NCI-H146 (cell line): ENCODE results near the gene TMEM97.
"Not testable (repeated sequence)": the region's sequence is repeated elsewhere in the genome, so short reads cannot be mapped to it uniquely, and the experiment has no call there.

Source experiments
- DNase-seq: peaks from one replicate; lab custom pipeline; 2025; lab: John Stamatoyannopoulos, UW

The TMEM97 gene

DNA sequence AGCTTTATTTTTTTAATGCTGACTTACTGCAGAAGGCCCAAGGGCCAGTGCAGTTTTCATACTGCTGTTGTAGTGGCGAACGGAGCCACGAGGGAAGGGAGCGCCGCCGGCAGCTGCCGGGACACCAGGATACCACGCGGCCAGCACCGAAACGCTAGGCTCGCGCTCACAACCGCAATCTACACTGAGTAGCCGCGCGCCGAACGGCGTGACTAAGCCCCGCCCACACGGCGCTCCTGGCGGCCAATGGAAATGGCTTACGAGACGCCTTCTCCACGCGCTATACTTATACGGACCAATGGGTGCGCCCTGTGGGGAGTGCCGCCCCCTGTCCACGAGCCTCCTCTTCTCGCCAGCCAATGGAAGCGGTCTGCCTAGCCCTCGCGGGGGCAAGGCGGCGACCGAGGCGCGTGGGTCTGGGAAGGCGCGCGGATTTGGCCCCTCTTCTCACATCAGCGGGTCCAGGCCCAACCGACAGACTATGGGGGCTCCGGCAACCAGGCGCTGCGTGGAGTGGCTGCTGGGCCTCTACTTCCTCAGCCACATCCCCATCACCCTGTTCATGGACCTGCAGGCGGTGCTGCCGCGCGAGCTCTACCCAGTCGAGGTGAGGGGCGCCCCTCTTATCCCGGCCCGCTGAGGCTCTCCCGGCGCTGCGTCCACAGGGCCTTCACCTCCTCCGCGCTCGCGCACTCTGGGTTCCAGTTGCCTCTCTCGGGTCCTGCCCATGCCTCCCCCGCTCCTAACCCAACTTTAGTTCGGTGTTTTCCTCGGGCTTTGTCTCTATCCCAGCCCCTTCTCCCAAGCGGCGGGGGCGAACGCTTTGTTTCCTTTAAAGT, at the start of gene TMEM97:
Gene TMEM97 (plus strand): TSS at position 442 of the 839 bp plus-strand sequence. CDS start 40 bp downstream, at position 482.
- DNase-seq, result peak; percentile 98

GRCh38 chr17:28270055-28270454, 48.9 kb upstream of the TMEM97 start:
- DNase-seq, result no peak

DNA sequence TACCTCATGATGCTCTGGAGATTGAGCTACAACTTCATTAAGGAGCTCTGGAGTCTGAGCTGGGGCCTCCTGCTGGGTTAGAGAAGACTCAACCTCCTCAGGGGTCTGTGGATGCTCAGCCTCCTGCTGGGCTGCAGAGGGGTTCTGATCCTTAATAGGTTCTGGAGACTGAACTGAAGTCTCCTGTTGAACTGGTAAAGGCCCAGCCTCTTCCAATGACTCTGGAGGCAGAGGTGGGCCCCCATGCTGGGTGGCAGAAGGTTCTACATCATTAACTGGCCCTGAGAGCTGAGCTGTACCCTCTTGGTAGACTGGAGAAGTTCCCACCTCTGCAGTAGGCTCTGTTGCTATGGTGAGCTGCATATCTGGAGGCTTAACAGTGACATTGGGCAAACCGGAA, 48.1 kb upstream of the TMEM97 start:
- DNase-seq, result no peak

DNA sequence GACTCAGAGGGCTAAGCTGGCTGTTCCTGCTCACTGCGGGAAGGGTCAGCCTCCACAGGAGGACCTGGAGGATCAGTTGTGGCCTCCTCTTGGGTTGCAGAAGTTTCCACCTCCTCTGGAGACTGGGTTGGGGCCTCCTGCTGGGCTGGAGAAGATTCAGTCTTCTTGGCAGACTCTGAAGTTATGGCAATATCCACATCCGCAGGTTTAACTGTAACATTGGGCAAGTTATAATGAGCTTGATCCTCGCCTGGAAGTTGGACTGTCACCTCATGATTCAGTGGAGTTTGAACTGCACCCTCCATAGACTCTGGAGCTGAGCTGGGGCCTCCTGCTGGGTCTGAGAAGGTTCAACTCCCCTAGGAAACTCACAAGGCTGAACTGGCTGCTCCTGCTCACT, 47.6 kb upstream of the TMEM97 start:
- DNase-seq, result no peak

DNA sequence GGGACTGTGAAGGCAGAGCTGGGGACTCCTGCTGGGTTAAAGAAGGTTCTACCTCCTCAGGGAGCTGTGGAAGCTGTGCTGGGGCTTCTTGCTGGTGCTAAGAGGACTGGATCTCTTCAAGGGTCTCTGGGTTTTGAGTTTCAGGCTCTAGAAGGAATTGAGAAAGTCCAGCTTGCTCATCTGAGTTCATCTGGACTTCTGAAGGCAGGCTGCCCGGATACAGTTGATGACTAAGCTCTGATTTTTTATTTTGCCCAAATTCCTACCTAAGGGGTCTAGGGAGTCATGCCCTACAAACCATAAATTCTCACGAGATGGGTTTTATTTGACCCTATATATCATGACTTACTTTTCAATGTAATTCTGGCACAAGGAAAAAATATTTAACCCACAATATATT, 46.8 kb upstream of the TMEM97 start:
- DNase-seq, result no peak

DNA sequence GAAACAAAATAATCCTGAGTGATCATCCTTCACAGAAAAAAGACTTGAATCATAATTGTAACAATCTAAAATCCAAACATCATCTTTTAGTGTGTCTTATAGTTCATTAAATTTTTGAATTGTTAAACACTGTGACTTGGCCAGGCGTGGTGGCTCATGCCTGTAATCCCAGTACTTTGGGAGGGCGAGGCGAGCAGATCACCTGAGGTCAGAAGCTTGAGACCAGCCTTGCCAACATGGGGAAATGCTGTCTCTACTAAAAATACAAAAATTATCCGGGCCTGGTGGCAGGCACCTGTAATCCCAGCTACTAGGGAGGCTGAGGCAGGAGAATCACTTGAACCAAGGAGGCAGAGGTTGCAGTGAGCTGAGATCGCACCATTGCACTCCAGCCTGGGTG, 45.7 kb upstream of the TMEM97 start:
- DNase-seq, result not testable (repeated sequence)

- no peak for DNase-seq
Observed at GRCh38 chr17:28274591-28275265, 44.3 kb upstream of the TMEM97 start.

- no peak for DNase-seq
Observed at GRCh38 chr17:28276011-28276410, 43.0 kb upstream of the TMEM97 start.

- DNase-seq, result no peak
Observed at GRCh38 chr17:28279411-28279810, 39.6 kb upstream of the TMEM97 start.

DNA sequence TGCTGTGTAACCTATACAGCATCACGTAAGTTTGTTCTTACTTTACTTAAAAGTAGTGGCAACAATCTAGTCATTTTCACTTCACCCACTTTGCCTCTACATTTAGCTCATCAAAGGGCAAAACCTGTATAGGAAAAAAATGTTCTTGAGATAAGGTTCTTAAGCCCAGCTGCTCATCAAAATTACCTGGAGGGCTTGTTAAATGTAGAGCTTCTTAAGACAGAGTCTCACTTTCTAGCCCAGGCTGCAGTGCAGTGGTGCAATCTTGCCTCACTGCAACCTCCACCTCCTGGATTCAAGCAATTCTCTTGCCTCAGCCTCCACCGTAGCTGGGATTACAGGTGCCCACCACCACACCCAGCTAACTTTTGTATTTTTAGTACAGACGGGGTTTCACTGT, 38.2 kb upstream of the TMEM97 start:
- no peak for DNase-seq

GRCh38 chr17:28282596-28282995, 36.4 kb upstream of the TMEM97 start:
- DNase-seq, result no peak

DNA sequence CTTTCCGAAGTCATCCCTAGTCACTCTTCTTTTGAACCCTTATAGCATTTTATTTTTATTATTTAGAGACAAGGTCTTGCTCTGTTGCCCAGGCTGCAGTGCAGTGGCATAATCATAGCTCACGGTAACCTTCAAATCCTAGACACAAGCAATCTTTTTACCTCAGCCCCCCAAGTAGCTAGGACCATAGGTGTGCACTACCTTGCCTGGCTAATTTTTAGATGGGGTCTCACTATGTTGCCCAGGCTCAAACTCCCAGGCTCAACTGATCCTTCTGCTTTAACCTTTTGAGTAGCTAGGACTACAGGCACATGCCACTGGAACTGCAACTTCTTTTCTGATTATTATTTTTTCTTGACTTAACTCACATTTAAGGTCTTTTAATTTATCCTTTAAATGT, 33.0 kb upstream of the TMEM97 start:
- no peak for DNase-seq

DNA sequence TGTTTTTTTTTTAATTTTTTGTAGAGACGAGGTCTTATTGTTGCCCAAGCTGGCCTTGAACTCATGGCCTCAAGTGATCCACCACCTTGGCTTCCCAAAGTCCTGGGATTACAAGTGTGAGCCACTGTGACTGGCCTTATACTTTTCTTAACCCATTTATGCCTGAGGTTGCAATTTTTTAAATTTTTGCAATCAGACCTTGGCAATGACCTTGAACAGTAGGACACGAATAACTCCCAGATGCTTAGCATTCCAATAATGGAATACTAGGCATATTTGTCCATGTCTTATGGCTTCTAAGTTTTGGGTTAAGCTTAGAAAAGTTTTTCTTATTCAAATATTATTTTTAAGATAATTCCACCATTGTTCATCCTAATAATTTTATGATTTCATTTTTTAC, 28.3 kb upstream of the TMEM97 start:
- no peak for DNase-seq

DNA sequence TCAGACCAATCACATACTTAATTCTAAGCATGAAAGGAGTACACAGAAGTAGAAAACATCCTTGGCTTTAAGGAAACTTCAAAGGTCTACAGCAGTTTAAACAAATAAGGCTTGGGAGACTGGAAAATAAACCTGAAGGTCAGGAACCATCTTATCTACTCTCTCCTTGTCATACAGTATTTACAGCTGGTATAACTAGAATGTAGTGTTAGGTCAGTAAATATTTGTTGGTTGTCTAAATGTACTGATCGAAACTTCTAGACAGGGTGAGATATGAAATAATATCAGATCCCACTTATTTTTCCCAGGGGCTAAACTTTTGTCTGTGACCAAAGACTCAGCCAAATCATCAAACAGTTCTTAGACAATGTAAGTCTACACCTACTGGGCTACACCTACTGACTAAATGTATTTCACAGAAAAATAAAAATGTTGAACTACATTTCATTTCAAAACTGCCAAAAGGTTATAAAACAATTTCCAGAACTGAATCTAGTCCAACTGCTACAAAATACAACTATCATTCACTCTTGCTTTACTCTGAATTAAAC, 27.1 kb upstream of the TMEM97 start:
- DNase-seq, result no peak

GRCh38 chr17:28292878-28293277, 26.1 kb upstream of the TMEM97 start:
- not testable (repeated sequence) for DNase-seq

DNA sequence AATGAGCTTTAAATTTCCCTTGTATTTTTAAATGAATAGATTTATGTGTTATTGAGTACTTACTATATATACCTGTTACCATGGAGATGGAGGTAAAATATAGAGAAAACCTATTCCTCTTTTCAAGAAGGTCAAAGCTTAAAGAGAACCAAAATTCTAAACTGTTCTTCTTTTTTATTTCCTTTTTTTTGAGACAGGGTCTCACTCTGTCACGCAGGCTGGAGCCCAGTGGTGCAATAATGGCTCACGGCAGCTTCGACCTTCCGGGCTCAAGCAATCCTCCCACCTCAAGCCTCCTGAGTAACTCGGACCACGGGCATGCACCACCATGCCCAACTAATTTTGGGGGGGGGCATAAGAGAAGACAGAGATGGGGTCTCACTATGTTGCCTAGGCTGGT, 25.0 kb upstream of the TMEM97 start:
- no peak for DNase-seq

DNA sequence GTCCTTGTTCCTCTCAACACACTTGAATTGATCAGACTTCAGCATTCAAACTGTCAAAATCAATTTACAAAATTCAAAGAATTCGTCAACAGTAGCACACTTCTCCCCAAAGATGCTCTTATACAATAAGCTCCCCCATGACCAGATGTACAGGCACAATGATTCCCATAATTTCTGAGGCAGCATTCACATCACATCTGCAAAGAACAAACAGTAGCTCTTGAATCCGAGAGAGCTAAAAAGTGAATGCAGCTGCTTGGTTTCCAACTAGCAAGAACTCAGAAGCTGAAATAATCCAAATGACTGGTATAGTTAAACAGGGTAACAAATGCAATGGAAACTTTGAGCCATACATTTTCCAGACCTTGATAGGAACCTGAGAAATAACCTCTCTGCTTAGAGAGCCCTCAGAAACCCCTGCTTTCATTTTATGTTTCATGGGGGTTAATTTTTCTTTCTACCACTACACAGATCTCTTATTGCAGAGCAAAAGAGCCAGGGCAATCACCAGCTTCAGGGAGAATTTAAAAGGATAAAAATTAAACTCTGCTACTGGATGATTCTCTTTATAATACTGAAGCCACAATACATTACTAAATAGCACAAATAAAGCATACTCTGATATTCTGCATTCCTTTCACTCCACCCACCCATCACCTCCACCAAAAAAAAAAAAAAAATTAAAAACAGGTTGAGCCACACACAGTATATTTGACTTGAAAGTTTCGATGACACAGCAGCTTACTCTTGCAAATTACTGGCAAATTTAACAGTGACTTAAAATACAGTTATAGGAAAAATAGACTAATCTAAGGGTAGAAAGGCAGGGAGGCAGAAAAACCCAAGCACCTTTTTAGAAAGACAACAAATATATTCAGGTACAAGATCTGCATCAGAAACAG, 23.1 kb upstream of the TMEM97 start:
- DNase-seq, result no peak

- DNase-seq, result no peak
Observed at GRCh38 chr17:28298449-28298848, 20.6 kb upstream of the TMEM97 start.

- no peak for DNase-seq
Observed at GRCh38 chr17:28306954-28307401, 12.0 kb upstream of the TMEM97 start.

GRCh38 chr17:28313841-28314240, 5.2 kb upstream of the TMEM97 start:
- DNase-seq, result no peak

DNA sequence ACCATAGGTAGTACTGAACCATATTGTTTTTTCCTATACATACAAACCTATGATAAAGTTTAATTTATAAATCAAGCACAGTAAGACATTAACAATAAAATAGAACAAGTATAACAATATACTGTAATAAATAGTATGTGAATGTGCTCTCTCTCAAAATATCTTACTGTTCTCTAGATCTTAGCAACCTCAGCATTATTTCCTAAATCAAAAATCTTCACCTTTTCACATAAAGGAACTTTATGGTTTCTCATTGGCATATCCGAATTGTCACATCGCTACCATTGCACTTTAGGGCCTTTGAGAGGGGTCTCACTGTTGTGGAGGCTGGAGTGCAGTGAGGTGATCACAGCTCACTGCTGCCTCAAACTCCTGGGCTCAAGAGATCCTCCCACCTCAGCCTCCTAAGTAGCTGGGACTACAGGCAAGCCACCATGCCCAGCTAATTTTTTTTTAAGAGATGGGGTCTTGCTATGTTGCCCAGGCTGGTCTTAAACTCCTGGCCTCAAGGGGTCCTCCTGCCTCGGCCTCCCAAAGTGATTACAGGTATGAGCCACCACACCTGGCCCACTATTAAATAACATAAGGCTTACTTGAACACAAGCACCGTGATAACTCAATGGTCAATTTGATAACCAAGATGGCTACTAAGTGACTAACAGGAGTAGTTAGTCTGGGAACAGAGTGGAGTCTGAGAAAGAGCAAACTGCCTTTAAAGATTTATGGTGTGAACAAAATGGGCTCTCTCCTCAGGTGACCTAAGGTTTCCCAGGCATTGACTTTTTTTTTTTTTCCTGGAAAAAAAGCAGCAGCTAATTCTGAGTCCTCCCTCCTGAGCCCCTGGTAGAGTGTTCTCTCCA, 2.9 kb upstream of the TMEM97 start:
- no peak for DNase-seq
